ENCODE results near the gene ETV6.

GRCh38 chr12:11807458-11807857 is 158.0 kb downstream of the ETV6 start:
- TF ChIP-seq CTCF (IDR thresholded peaks at IDR 0.05) (no peak), ZFX (IDR thresholded peaks at IDR 0.05; ENCODE audit: borderline replicate concordance) (no peak)
